OCI-LY7 (cell line): Measurements from ENCODE around the gene ZBTB20. TPM values are rescaled to one million over a fixed set of nuclear protein-coding genes. Genes with fewer than 3 reads are reported as not detected.

Source experiments
- BruUV-seq: library from RNA; stranded (reverse); fragments of 400-500 nt; replicated peaks from 2 replicates; lab custom pipeline; 2021; lab: Mats Ljungman, UMichigan
- CTCF ChIA-PET: fragments of 300-600 bp; sonication (Branson Sonifier 250); formaldehyde crosslinking; loops from one replicate; lab custom pipeline; 2022; ENCODE audit warnings: antibody characterized with exemption; ENCODE audit not compliant: unreplicated experiment; lab: Charles Lee
- POLR2A ChIA-PET: fragments of 300-600 bp; sonication (Branson Sonifier 250); formaldehyde crosslinking; loops from one replicate; lab custom pipeline; 2022; ENCODE audit warnings: antibody characterized with exemption; lab: Charles Lee
- DNase-seq: peaks from one replicate; pipeline ENCODE4 v3.0.0-alpha.2; 2015; ENCODE audit warnings: low spot score
- H2AFZ ChIP-seq: fragments of 200-600 bp; sonication (generic), shearing (Covaris generic); 2 replicates; pipeline ENCODE4 v1.6.1; 2014; ENCODE audit warnings: mild to moderate bottlenecking, antibody characterized with exemption, low read length, moderate library complexity
- H3K27ac ChIP-seq: fragments of 200-600 bp; sonication (generic); 2 replicates; pipeline ENCODE4 v1.5.1; 2014; ENCODE audit warnings: mixed run types, low read depth, mild to moderate bottlenecking, moderate library complexity, low read length, inconsistent platforms; ENCODE audit not compliant: poor library complexity, severe bottlenecking
- H3K36me3 ChIP-seq: fragments of 200-600 bp; sonication (generic); 2 replicates; pipeline ENCODE4 v1.6.1; 2014; ENCODE audit warnings: mild to moderate bottlenecking, antibody characterized with exemption, low read length, moderate library complexity, mixed read lengths; ENCODE audit not compliant: insufficient read depth
- H3K4me1 ChIP-seq: fragments of 200-600 bp; sonication (generic); 2 replicates; pipeline ENCODE4 v1.5.1; 2014; ENCODE audit warnings: mild to moderate bottlenecking, low read length; ENCODE audit not compliant: insufficient read depth, poor library complexity, severe bottlenecking
- H3K4me2 ChIP-seq: fragments of 200-600 bp; sonication (generic); 2 replicates; pipeline ENCODE4 v1.6.1; 2014; ENCODE audit warnings: mild to moderate bottlenecking, low read length
- H3K4me3 ChIP-seq: fragments of 200-600 bp; sonication (generic); 2 replicates; pipeline ENCODE4 v1.5.1; 2014; ENCODE audit warnings: mild to moderate bottlenecking, low read depth, low read length; ENCODE audit not compliant: poor library complexity, severe bottlenecking
- H3K79me2 ChIP-seq: fragments of 200-600 bp; sonication (generic); 2 replicates; pipeline ENCODE4 v1.6.1; 2016; ENCODE audit warnings: low read depth, mild to moderate bottlenecking, low read length, moderate library complexity, mixed read lengths; ENCODE audit not compliant: insufficient read depth
- H3K9me2 ChIP-seq: fragments of 200-600 bp; sonication (generic); 2 replicates; pipeline ENCODE4 v1.6.1; 2016; ENCODE audit warnings: mild to moderate bottlenecking, low read length, mixed read lengths; ENCODE audit not compliant: insufficient read depth
- H3K9me3 ChIP-seq: fragments of 200-600 bp; sonication (generic); 2 replicates; pipeline ENCODE4 v1.6.1; 2014; ENCODE audit warnings: mild to moderate bottlenecking, mixed run types, low read length, mixed read lengths
- H4K20me1 ChIP-seq: fragments of 200-600 bp; sonication (generic); 2 replicates; pipeline ENCODE4 v1.6.1; 2014; ENCODE audit warnings: mild to moderate bottlenecking, antibody characterized with exemption, low read length, moderate library complexity, mixed read lengths; ENCODE audit not compliant: insufficient read depth
- CTCF ChIP-seq: fragments of 200-600 bp; sonication (generic); conservative IDR thresholded peaks from 2 replicates; pipeline ENCODE4 v1.5.1; 2014; ENCODE audit warnings: mild to moderate bottlenecking, antibody characterized with exemption, low read length, moderate library complexity, mixed read lengths
- EZH2phosphoT487 ChIP-seq: fragments of 200-600 bp; sonication (generic); IDR thresholded peaks from 2 replicates; pipeline ENCODE4 v1.6.1; 2018; ENCODE audit warnings: low read depth, borderline replicate concordance, mild to moderate bottlenecking, mixed run types, antibody characterized with exemption, low read length, moderate library complexity, mixed read lengths
- intact Hi-C: fragments of 100-400 bp; cut with micrococcal nuclease; formaldehyde crosslinking; loops from one replicate; pipeline ENCODE4 v1.10.0; 2022; ENCODE audit not compliant: unreplicated experiment
- total RNA-seq, 2 experiments: library from RNA; depleted of rRNA in 1 of 2; stranded (reverse); fragments of >200 nt in 1 of 2; shearing (Covaris generic) in 1 of 2; gene quantifications; 2 replicates each; pipeline ENCODE4 v1.2.3, GENCODE V29; 2014 to 2022

ZBTB20 gene
- total RNA-seq, 2 experiments from 2014 or later, result 5.5 to 11.8 TPM

- Histone ChIP-seq H3K4me1 (no peaks in the 10 kb centered on the region), H3K27ac (no peak overlapping the region), H3K4me3 (no peak overlapping the region), H3K79me2 (no peaks in the 10 kb centered on the region), H4K20me1 (no peaks in the 10 kb centered on the region; the same call in 1 of the 2 replicates), H3K4me2 (no peak overlapping the region), H3K36me3 (no peaks in the 10 kb centered on the region), H2AFZ (no peak overlapping the region), H3K9me2 (no peaks in the 10 kb centered on the region), H3K9me3 (no peaks in the 10 kb centered on the region)
- BruUV-seq, result no TSS peak
- intact Hi-C loops, result no loop called here
- TF ChIP-seq EZH2phosphoT487, result no peak
- TF ChIP-seq CTCF, result no peak
- CTCF ChIA-PET, result no interaction called here
- POLR2A ChIA-PET, result interaction anchor here (0.5 to 1.5 kb wide), 6 partner anchors 9 to 649 kb away, joined by 3 to 4 read pairs (median 4); no protein-coding TSS in a partner anchor
- DNase-seq, result no peak
Measured at GRCh38 chr3:115134648-115135347, 12.3 kb downstream of the ZBTB20 start.

GRCh38 chr3:115127208-115127607 is 19.9 kb downstream of the ZBTB20 start:
- H3K4me3 ChIP-seq, result no peak overlapping the region
- no peaks in the 10 kb centered on the region for H3K4me1 ChIP-seq
- ChIA-PET POLR2A (interaction anchor here (0.8 kb wide), 1 partner anchor 17 kb away, joined by 4 read pairs; no protein-coding TSS in a partner anchor), CTCF (no interaction called here)
- intact Hi-C loops, result no loop called here
- H4K20me1 ChIP-seq, result no peaks in the 10 kb centered on the region
- no peak overlapping the region for H3K4me2 ChIP-seq
- BruUV-seq, result no TSS peak
- DNase-seq, result no peak
- no peak overlapping the region for H3K27ac ChIP-seq
- no peak overlapping the region for H2AFZ ChIP-seq
- no peaks in the 10 kb centered on the region for H3K79me2 ChIP-seq
- H3K9me2 ChIP-seq, result no peaks in the 10 kb centered on the region
- no peaks in the 10 kb centered on the region for H3K36me3 ChIP-seq
- TF ChIP-seq CTCF (no peak), EZH2phosphoT487 (no peak)
- H3K9me3 ChIP-seq, result no peaks in the 10 kb centered on the region

- Histone ChIP-seq H3K4me1 (no peaks in the 10 kb centered on the region), H3K27ac (no peak overlapping the region), H3K9me2 (no peaks in the 10 kb centered on the region), H2AFZ (no peak overlapping the region), H4K20me1 (no peaks in the 10 kb centered on the region), H3K36me3 (no peaks in the 10 kb centered on the region), H3K4me3 (no peak overlapping the region), H3K4me2 (no peak overlapping the region), H3K9me3 (no peaks in the 10 kb centered on the region), H3K79me2 (no peaks in the 10 kb centered on the region)
- ChIA-PET CTCF (no interaction called here), POLR2A (no interaction called here)
- no peak for DNase-seq
- TF ChIP-seq EZH2phosphoT487 (no peak), CTCF (no peak)
- intact Hi-C loops, result no loop called here
- no TSS peak for BruUV-seq
Measured at GRCh38 chr3:115120597-115120996, 26.5 kb downstream of the ZBTB20 start.
